ENCODE measurements around the gene GPR61. TPM values are rescaled to one million over a fixed set of nuclear protein-coding genes. Genes with fewer than 3 reads are reported as not detected.
A peak's percentile ranks its signal among the peaks of the same experiment; 100 is the strongest.

The GPR61 gene, protein sequence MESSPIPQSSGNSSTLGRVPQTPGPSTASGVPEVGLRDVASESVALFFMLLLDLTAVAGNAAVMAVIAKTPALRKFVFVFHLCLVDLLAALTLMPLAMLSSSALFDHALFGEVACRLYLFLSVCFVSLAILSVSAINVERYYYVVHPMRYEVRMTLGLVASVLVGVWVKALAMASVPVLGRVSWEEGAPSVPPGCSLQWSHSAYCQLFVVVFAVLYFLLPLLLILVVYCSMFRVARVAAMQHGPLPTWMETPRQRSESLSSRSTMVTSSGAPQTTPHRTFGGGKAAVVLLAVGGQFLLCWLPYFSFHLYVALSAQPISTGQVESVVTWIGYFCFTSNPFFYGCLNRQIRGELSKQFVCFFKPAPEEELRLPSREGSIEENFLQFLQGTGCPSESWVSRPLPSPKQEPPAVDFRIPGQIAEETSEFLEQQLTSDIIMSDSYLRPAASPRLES
- total RNA-seq: 4.9 TPM

DNA sequence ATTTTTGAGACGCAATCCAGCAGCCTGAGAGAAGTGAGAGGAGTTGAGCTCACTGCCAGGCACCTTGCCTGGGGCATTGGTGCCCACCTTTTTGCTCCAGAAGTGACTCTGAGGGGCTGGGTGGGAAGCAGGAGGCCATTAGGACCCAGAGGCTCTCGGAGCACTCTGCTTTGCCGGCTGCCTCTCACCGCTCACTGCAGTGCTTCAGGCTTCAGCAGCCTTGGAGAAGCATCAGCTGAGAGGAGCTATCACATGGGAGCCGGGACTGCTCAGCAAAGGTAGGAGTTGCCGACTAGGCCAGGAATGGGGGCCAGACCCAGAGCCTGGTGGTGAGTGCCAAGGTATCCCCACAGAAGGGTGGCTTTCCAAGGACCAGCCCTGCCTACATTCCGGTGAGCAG, at the start of gene GPR61:
Gene GPR61, plus strand, starts transcription at position 197 of the 400 bp plus-strand sequence. CDS start 3,151 bp downstream, outside the sequence.
- FAIRE-seq: no peak

DNA sequence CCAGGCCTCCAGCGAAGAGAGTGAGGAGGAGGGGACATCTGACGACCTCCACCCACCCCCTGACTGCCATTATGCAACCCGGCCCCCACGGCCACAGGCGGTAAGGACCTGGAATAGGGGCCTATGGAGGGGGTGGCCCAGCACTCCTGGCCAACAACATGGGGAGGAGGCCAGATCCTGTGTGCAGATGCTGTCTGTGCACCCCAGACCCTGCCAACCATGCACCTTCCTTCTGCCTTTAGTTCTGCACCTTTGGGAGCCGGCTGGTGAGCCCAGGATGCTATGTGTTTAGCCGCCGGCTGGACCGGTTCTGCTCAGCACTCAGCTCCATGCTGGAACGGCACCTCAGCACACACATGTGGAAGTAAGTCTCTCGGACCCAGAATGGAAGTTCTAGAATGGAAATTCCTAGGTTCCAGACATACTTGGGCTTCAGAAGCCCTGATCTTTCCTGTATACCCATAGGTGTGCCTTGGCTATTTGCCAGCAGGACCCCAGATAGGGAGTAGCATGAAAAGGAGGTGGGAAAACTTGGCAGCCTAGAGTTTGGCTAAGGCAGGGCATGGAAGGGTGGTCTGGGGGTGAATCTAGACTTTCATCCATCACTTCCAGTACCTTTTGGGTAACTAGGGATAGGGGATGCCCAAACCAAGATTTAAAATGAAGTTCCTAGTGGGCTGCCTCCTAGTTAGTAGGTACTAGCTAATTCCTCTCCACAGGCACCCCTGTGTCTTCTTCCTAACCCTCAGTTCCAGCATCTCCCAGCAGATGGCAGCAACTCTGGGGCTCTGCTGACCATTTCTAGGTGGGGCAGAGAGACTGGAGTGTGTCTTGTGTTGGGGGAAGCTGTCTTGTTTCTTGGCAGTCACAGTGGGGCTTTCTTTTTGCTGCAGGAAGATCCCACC, 49.4 kb upstream of the GPR61 start:
- FAIRE-seq (no peak), DNase-seq (ENCODE audit: low spot score in 2 of 2) (peak; percentile 65 to 79)

More for the DNA sequence above, at the start of gene GPR61:
- no peak for DNase-seq (ENCODE audit: low spot score in 2 of 2)

DNA sequence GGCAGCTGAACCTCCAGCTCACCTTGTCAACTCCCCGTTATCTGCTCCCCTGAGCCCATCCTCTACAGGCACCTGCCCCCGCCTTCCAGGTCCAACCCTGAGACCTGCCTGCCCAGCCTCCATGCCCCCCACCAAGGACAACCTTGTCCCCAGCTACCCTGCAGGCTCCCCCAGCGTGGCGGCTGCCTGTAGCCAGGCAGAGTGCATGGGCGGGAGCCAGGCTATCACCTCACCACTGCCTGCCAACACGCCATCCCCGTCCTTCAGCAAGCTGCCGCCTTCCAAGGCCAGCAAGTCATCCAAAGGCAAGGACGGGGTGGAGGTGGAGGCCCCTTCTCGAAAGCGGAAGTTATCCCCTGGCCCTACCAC, 48.8 kb upstream of the GPR61 start:
- DNase-seq (ENCODE audit: low spot score in 2 of 2): no peak
- FAIRE-seq: no peak

DNA sequence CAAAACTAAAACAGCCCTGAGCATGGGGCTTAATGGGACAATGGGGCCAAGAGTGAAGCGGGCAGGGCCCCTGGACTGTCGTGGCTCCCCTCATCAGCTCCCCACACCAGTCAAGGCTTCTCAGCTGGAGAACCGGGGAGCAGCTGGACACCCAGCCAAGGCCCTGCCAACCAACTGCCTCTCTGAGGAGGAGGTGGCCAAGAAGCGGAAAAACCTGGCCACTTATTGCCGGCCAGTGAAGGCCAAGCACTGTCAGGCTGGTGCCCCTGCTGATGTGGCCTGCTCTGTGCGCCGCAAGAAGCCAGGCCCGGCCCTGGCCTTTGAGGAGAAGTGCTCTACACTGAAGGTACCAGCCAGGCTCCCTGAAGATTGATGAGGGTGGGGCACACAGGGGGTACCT, 48.3 kb upstream of the GPR61 start:
- FAIRE-seq: no peak
- DNase-seq (ENCODE audit: low spot score in 2 of 2): no peak

DNA sequence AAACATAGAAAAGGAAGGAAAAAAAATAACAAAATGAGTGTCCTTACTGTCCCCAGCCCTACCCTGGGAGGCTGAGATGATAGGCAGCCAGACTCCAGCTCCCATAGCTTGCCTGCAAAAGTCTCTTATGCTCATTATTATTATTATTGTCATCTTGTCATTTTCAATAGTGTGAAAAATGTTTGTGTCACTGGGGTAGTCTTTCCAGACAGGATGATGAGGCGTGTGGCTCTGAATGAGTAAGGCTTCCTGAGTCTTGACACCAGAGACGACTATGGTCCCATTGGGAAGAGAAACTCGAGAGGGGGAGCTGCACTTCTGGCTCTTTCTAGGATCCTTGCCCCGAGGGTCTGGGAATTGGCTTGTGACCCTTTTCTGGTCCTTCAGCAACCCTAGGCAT, 46.9 kb upstream of the GPR61 start:
- no peak for FAIRE-seq

DNA sequence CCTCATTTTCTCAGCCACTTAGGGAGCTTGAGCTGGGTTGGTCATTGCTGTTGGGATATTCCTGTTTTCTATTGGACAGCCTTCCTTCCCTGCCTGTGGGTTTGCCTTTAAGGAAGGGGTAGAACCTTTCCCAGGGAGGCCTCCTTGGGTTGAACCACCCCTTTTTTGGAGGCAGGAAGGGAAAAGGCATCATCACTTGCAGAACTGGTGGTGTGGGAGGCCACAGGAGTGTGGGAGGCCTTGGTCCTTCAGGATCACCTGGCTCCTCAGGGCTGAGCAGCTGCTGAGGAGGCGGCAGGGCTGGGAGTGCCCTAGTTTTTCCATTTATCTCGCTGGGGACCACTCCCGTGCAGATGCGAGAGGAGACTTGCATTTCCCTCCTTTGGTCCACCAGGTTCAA, 46.4 kb upstream of the GPR61 start:
- DNase-seq (ENCODE audit: low spot score in 2 of 2) (no peak), FAIRE-seq (no peak)

More for the DNA sequence above, 46.9 kb upstream of the GPR61 start:
- no peak for DNase-seq (ENCODE audit: low spot score in 2 of 2)

DNA sequence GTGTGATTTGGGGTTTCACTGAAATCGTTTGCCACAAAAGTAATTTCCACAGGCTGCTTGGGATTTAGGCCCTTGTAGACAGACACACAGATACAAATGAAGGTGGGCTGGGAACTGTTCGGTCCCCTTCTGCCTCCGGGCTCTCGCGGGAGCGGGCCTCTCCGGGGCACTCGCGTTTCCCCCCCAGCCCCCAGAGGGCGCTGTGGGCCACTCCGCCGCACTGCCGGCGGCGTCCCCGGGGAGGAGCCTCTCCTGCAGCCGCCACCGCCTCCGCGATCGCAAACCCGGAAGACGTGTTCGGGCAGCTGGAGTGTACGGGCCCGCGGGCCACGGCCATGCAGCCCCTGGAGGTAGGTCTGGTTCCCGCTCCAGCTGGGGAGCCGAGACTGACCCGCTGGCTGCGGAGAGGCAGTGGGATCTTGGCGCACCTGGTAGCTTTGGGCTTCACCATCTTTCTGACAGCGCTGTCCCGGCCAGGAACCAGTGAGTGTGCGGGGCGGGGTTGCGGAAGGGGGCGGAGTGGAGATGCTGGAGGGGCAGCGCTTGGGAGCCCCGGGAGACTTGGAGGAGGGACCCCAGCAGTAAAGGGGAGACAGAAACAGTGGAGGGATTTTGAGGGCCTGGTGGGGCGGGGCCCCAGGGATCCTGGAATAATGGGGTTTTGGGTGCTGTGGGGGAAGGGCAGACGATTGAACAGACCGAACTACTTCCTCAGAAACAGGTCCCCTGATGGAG, 45.7 kb upstream of the GPR61 start, which contains the start of gene CYB561D1:
Gene CYB561D1, plus strand, starts transcription at position 290 of the 735 bp plus-strand sequence. Its CDS starts 46 bp downstream, at position 336.
- DNase-seq (ENCODE audit: low spot score in 2 of 2) (peak; percentile 81 to 89), FAIRE-seq (no peak)

DNA sequence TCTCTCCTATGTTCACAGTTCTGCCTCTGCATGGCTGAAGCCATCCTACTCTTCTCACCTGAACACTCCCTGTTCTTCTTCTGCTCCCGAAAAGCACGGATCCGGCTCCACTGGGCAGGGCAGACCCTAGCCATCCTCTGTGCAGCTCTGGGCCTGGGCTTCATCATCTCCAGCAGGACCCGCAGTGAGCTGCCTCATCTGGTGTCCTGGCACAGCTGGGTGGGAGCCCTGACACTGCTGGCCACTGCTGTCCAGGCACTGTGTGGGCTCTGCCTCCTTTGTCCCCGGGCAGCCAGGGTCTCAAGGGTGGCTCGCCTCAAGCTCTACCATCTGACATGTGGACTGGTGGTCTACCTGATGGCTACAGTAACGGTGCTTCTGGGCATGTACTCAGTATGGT, 43.9 kb upstream of the GPR61 start:
- no peak for FAIRE-seq
- no peak for DNase-seq (ENCODE audit: low spot score in 2 of 2)

DNA sequence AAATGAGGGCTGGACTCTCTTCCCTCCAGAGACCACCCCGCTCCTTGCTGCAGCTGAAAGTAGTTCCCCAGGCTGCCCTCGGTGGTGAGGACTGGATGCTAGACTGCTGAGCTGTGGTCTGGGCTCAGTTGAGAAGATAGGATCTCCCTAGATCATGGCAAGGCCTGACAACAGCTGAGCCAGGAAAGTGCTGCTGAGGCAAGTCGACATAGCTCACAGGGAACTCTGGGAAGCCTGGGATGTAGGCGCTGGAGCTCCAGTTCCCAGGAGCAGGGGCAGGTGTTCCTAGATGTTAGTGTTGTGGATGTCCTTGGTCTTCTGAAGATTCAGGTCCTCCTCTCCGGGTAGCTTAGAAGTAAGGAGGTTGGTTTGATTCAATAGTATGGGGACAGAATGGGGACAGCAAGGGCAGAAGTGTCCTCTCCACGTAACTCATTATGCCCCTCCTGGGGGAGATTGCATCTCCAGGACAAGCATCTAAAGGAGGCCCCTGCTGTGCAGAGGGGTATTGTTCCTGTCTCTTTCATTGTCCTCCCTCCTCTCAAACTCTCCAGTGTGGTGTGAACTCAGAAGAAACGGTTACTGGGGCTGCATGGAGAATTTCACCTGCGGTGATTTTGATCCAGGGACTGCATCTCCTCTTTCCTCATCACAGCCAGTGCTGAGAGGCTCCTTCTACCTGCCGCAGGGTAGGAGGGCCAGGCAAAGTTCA, 42.1 kb upstream of the GPR61 start:
- no peak for FAIRE-seq
- no peak for DNase-seq (ENCODE audit: low spot score in 2 of 2)

DNA sequence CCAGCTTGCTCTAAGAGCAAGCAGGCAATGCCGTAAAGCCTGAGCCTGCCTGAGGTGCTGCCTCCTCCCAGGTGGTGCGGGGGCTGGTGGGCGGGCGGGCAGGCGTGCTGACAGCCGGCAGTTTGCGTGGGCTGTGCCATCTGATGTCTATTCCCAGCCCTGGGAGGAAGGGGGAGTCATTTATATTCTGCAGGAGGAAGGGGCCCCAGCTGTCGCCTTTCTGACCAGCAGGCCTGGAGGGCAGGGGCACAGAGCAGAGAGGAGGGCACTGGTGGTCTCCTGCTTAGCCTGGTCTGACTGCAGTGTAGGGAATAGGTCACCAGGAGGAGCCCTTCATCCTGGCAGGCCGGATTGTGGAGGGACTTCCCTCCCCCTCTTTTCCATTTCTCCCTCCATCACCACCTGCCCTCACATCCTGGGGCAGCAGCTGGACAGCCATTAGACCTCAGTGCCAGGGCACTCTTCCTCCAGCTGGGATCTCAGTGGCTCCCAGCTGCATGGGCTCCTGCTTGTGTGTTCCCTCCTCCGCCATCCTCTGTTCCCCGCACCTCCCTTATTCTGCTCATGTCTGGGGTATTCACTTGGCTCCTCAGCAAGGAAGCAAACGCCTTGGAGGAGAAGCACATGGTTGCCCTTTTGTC, 41.4 kb upstream of the GPR61 start:
- DNase-seq (ENCODE audit: low spot score in 2 of 2) (no peak), FAIRE-seq (no peak)

DNA sequence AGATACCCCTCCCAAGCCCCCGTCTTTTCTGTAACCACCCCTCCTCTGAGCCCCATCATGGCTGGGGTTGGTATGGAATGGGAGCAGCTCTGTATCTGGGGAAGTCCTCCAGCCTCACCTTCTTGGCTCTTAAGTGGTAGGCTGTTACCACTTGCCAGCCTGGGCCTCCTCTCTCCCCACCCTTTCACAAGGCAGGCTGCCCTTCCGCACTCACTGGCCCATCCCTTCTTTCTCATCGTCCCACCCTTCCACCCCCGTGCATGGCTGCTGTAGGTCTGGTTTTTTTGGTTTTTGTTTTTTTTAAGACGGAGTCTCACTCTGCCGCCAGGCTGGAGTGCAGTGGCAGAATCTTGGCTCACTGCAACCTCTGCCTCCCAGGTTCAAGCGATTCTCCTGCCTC, 40.6 kb upstream of the GPR61 start:
- DNase-seq (ENCODE audit: low spot score in 2 of 2) (no peak), FAIRE-seq (no peak)

DNA sequence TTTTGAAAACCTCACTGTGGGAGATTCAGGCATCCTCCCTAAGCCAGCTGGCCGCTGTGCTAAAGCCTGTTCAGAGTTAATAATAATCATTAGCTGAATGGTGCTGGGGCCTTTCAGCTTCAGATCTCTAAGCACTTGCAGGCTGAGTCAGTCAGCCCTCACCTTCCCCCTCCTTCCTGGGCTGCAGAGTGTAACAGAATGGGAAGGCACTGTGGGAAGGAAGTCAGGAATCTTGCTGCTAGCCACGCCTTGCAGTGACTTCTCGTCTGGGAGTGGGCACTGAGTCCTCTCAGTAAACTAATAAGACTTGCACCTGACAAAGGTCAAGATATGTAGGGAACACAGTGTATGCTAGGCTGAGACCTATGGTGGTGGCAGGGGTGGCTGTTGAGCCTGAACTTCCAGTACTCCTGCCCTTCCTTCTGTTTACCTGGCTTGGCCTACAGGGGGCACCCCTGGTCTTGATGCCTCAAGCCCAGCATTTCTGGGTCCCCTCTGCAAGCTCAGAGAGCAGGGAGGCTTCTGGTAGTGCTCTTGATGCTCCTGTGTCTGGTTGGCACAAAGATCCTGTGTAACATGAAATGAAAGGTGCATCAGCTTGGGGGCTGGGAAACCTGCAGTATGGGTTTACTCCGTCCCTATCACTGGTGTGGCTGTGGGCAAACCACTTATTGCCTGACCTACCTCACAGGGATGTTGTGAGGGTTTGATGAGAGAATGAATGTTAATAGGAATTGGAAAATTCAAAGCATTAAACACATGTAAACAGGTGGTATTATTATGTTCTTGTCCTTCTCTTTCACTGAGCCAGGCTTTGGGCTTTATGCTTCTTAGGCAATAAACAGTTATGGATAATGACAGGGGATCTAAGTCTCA, 39.8 kb upstream of the GPR61 start:
- DNase-seq (ENCODE audit: low spot score in 2 of 2) (no peak), FAIRE-seq (no peak)

DNA sequence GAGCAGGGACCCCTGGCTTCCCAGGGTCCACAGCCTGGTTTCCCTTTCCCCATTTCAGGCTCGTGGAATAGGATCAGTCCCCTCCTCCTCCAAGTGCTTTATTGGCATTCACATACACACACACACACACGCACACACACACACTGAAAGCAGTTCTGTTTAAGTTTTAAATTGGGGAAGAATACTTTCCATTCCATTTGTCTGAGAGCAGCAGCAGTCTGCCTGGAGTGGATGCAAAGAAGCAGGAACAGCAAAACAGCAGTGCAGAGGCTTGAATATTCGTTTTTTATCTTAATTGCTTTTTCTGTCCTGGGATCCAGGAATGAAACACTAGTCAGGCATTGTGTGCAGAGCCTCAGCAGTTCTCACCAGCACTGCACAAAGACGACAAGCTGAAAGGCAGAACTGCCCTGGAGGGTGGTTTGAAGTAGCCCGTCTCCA, 38.7 kb upstream of the GPR61 start:
- DNase-seq (ENCODE audit: low spot score in 2 of 2) (no peak), FAIRE-seq (no peak)

DNA sequence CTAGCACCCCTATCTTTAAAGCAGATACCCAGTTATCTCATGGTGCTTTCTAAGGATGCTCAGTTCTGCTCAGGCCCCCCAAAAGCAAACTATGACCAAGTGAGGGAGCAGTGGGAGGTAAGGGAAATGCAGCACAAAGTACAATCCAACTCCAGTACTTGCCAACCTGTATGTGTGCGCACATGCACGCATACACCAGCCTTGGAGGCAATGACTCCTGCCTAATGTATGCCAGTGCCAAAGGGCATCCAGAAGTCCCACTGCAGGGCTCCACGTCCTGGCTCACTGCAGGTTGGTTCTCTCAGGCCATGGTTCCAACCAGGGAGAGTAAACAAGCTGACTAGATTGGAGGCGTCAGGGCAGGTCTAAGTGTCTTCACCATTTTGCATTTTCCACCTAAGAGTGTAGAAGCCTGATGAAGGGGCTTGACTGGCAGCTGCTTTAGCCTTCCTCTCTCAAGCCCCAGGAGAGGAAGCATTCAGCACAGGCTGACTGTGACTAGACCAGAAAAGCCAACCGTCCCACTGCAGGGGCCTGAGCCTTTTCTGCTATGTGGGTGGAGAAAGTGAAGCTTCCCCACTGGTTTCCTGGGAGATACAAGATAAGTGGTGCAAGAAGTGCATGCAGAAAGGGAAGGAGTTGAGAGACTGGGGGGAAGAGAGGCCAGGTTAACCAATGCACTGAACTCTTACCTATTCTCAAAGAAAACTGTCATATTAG, 37.9 kb upstream of the GPR61 start:
- DNase-seq (ENCODE audit: low spot score in 2 of 2) (no peak), FAIRE-seq (no peak)

DNA sequence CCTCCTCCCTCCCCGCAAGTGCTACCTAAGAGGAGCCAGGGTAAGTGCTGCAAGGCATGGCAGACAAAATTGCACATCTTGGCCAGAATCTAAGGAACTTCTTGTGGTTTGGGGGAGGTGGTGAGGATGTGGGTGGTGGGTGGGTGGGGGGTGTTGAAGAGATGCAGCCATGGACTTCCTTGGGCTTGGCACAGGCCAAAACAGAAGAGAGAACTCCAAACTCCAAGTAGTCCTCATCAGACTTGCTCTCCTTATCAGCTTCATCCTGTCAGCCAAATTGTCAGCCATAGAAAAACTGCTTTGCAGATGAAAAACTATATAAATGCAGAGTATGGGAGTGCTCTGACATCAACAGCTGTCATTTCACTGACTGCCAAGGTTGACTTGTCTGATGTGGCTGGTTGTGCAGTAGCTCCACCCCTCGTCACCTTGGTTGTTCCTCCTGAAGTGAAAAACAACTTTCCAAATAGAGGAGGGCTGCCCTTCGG, 37.3 kb upstream of the GPR61 start:
- no peak for DNase-seq (ENCODE audit: low spot score in 2 of 2)
- FAIRE-seq: no peak

DNA sequence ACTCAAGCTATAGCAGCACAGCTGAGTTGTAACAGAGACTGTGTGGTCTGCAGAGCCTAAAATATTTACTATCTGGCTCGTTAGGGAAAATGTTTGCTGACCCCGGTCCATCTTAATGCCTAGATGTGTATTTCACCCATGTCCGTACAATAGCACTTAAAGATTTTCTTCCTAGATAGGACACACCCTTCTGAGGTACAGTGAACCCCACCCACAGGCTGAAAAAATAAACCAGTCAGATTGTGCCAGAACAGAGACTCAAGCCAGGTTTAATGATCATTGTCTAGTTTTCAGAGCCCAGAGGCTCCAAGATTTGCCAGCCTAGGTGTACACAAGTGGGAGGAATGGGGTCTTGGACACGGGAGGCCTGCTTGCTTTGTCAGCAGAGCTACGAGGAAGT, 35.7 kb upstream of the GPR61 start:
- FAIRE-seq: no peak
- DNase-seq (ENCODE audit: low spot score in 2 of 2): no peak

DNA sequence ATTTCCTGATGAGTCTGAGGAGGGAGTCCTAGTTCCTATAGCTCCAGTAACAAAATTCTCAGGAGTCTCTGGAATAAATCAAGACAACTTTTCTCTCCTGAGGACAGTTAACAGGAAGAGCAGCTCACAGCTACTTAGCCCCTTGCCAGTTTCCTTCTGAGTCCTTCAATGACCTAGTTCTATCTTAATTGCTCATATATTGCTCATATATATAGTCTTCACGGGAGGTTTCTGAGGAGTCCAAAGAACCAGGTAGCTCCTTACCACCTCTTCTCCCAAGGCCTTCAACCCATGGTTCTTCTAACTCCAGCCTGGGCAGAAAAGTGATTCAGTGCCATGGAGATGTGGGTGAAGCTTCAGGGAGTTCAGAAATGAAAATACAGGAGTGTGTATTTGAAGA, 34.7 kb upstream of the GPR61 start:
- FAIRE-seq (no peak), DNase-seq (ENCODE audit: low spot score in 2 of 2) (no peak)

All from frontal cortex (tissue), 4 donors.